GM23338 (cell line): ENCODE results near the gene BTN3A1. TPM values are rescaled to one million over a fixed set of nuclear protein-coding genes. Genes with fewer than 3 reads are reported as not detected.

Experiments used
- ATAC-seq: fragments of 200-7000 bp; cut with Tn5 transposase; 3 replicates; pipeline ENCODE4 v1.9.1; 2020
- DNase-seq: peaks from one replicate; pipeline ENCODE4 v3.0.0-alpha.2; 2015; ENCODE audit warnings: low spot score
- H2AFZ ChIP-seq: fragments of 200-600 bp; sonication (generic); 2 replicates; pipeline ENCODE4 v1.8.0; 2016; ENCODE audit warnings: antibody characterized with exemption, mild to moderate bottlenecking, moderate library complexity
- H3F3A ChIP-seq: fragments of 200-600 bp; sonication (generic); replicated peaks from 2 replicates; pipeline ENCODE4 v1.8.0; 2017; ENCODE audit warnings: antibody characterized with exemption, mixed run types, low read depth
- H3K27ac ChIP-seq: fragments of 200-600 bp; sonication (generic); 2 replicates; pipeline ENCODE4 v1.6.1; 2016; ENCODE audit warnings: low read depth
- H3K27me3 ChIP-seq: fragments of 200-600 bp; sonication (generic); 2 replicates; pipeline ENCODE4 v1.8.0; 2016; ENCODE audit warnings: mild to moderate bottlenecking, mixed run types, moderate library complexity; ENCODE audit not compliant: insufficient read depth
- H3K36me3 ChIP-seq: fragments of 200-600 bp; sonication (generic); 2 replicates; pipeline ENCODE4 v1.8.0; 2016; ENCODE audit warnings: mild to moderate bottlenecking; ENCODE audit not compliant: insufficient read depth
- H3K4me1 ChIP-seq: fragments of 200-600 bp; sonication (generic); 2 replicates; pipeline ENCODE4 v1.8.0; 2016; ENCODE audit warnings: mild to moderate bottlenecking, moderate library complexity; ENCODE audit not compliant: insufficient read depth
- H3K4me2 ChIP-seq: fragments of 200-600 bp; sonication (generic); 2 replicates; pipeline ENCODE4 v1.7.1; 2017; ENCODE audit warnings: mixed run types
- H3K4me3 ChIP-seq: fragments of 200-600 bp; sonication (generic); 2 replicates; pipeline ENCODE4 v1.6.1; 2016; ENCODE audit warnings: mixed run types
- H3K79me2 ChIP-seq: fragments of 200-600 bp; sonication (generic); replicated peaks from 2 replicates; pipeline ENCODE4 v1.8.0; 2017; ENCODE audit warnings: mild to moderate bottlenecking; ENCODE audit not compliant: insufficient read depth
- H3K9me2 ChIP-seq: fragments of 200-600 bp; sonication (generic); 2 replicates; pipeline ENCODE4 v1.8.0; 2017; ENCODE audit not compliant: insufficient read depth
- H4K20me1 ChIP-seq: fragments of 200-600 bp; sonication (generic); replicated peaks from 2 replicates; pipeline ENCODE4 v1.8.0; 2017; ENCODE audit warnings: mild to moderate bottlenecking; ENCODE audit not compliant: insufficient read depth
- H3K27ac Mint-ChIP-seq: 2 replicates; pipeline ENCODE4 v1.8.0; 2020; ENCODE audit warnings: inconsistent platforms, mild to moderate bottlenecking, moderate library complexity, mixed read lengths
- H3K27me3 Mint-ChIP-seq: 3 replicates; pipeline ENCODE4 v1.8.0; 2022; ENCODE audit warnings: low read depth, mild to moderate bottlenecking, moderate library complexity, mixed read lengths, inconsistent platforms; ENCODE audit not compliant: insufficient read depth, poor library complexity
- H3K36me3 Mint-ChIP-seq: 3 replicates; pipeline ENCODE4 v1.8.0; 2021; ENCODE audit warnings: low read depth, mild to moderate bottlenecking, inconsistent platforms, moderate library complexity, mixed read lengths
- H3K4me1 Mint-ChIP-seq: 3 replicates; pipeline ENCODE4 v1.8.0; 2020; ENCODE audit warnings: mild to moderate bottlenecking, inconsistent platforms, mixed read lengths
- H3K4me3 Mint-ChIP-seq: 3 replicates; pipeline ENCODE4 v1.8.0; 2021; ENCODE audit warnings: moderate library complexity, mild to moderate bottlenecking, inconsistent platforms, mixed read lengths
- H3K9me3 Mint-ChIP-seq: 3 replicates; pipeline ENCODE4 v1.8.0; 2020; ENCODE audit warnings: moderate library complexity, mild to moderate bottlenecking, inconsistent platforms, mixed read lengths
- EZH2 ChIP-seq: fragments of 200-600 bp; sonication (generic); IDR thresholded peaks from one replicate; pipeline ENCODE4 v1.8.0; 2017; ENCODE audit warnings: antibody characterized with exemption, mild to moderate bottlenecking, low read depth; ENCODE audit not compliant: unreplicated experiment
- EZH2phosphoT487 ChIP-seq: fragments of 200-600 bp; sonication (generic); IDR thresholded peaks from one replicate; pipeline ENCODE4 v1.8.1; 2018; ENCODE audit warnings: antibody characterized with exemption; ENCODE audit not compliant: unreplicated experiment
- NANOG ChIP-seq: IDR thresholded peaks from 2 replicates; pipeline ENCODE4 v1.6.1; 2016; ENCODE audit warnings: antibody characterized with exemption, borderline replicate concordance
- POLR2AphosphoS5 ChIP-seq: IDR thresholded peaks from 2 replicates; pipeline ENCODE4 v1.6.1; 2016; ENCODE audit warnings: antibody characterized with exemption, low read depth
- ZNF114 ChIP-seq: fragments of 250-450 bp; sonication (Bioruptor Pico); IDR thresholded peaks from 2 replicates; pipeline ENCODE4 v1.5.0; 2020; ENCODE audit warnings: mild to moderate bottlenecking, moderate library complexity
- polyA plus RNA-seq: library from polyadenylated mRNA; unstranded; fragments of >200 nt; fragmentation: Nextera tagmentation; extraction: Ambion mirVana; gene quantifications from 2 replicates; pipeline ENCODE4 v1.2.1, GENCODE V29; 2016
- total RNA-seq: library from RNA; depleted of rRNA; stranded (reverse); fragments of >200 nt; shearing (Covaris generic); gene quantifications from 2 replicates; pipeline ENCODE4 v1.2.3, GENCODE V29; 2014
- TF ChIP-seq, protein P1 (sequence below): fragments of 250-450 bp; sonication (Bioruptor Pico); IDR thresholded peaks from 2 replicates; pipeline ENCODE4 v1.5.0; 2020; ENCODE audit warnings: mild to moderate bottlenecking, moderate library complexity
- TF ChIP-seq, protein P2 (sequence below), 2 experiments: fragments of 200-600 bp in 1 of 2; sonication (generic) in 1 of 2; conservative IDR thresholded peaks; 2 replicates each; pipeline versions ENCODE4 v1.5.1 to v1.6.1; 2016 to 2017; ENCODE audit warnings: antibody characterized with exemption in 2 of 2, low read depth in 2 of 2, mild to moderate bottlenecking in 2 of 2, moderate library complexity in 1 of 2
- TF ChIP-seq, protein P3 (sequence below): IDR thresholded peaks from 2 replicates; pipeline ENCODE4 v1.6.1; 2016; ENCODE audit warnings: antibody characterized with exemption

BTN3A1 gene
- total and polyA plus RNA-seq, 2 experiments from 2014 or later = 2.4 to 4.0 TPM

DNA sequence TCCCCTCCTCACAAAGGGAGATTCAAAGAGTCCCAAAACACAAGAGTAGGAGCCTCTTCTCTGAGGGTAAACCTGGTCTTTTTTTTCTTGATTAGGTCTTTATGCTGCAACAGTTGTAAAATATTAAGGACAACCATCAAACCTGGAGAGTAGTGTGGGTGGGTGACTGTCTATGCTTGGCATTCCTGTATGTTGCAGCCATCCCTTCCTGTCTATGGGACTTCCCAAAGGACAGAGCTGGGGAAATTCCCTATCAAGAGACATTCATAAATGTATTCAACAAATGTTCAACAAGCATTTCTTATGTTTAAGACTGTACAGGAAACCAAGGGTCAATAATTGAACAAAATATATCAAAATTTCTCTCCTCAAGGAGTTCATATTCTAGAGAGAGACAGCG, 13.6 kb upstream of the BTN3A1 start:
- no peak overlapping the region for H2AFZ ChIP-seq
- no peak overlapping the region for H3K4me3 Mint-ChIP-seq
- H3K36me3 ChIP-seq = no peaks in the 10 kb centered on the region
- H3K27me3 ChIP-seq = no peaks in the 10 kb centered on the region
- H3K9me3 Mint-ChIP-seq = no peaks in the 10 kb centered on the region; the same call in 2 of the 3 replicates
- ATAC-seq = no peak
- H3K4me3 ChIP-seq = no peak overlapping the region
- no peak overlapping the region for H3K27ac Mint-ChIP-seq
- H3K9me2 ChIP-seq = no peaks in the 10 kb centered on the region
- DNase-seq = no peak
- H3K4me1 Mint-ChIP-seq = peaks cover 20% of the 10 kb centered on the region
- H3K4me1 ChIP-seq = peaks cover 18% of the 10 kb centered on the region
- H3K79me2 ChIP-seq = no peaks in the 10 kb centered on the region
- no peak overlapping the region for H3K27ac ChIP-seq
- H3F3A ChIP-seq = no peaks in the 10 kb centered on the region
- H4K20me1 ChIP-seq = no peaks in the 10 kb centered on the region; the same call in 1 of the 2 replicates
- no peak overlapping the region for H3K4me2 ChIP-seq
- H3K27me3 Mint-ChIP-seq = peaks cover 3% of the 10 kb centered on the region
- H3K36me3 Mint-ChIP-seq = peaks cover 30% of the 10 kb centered on the region
- TF ChIP-seq, protein P1, sequence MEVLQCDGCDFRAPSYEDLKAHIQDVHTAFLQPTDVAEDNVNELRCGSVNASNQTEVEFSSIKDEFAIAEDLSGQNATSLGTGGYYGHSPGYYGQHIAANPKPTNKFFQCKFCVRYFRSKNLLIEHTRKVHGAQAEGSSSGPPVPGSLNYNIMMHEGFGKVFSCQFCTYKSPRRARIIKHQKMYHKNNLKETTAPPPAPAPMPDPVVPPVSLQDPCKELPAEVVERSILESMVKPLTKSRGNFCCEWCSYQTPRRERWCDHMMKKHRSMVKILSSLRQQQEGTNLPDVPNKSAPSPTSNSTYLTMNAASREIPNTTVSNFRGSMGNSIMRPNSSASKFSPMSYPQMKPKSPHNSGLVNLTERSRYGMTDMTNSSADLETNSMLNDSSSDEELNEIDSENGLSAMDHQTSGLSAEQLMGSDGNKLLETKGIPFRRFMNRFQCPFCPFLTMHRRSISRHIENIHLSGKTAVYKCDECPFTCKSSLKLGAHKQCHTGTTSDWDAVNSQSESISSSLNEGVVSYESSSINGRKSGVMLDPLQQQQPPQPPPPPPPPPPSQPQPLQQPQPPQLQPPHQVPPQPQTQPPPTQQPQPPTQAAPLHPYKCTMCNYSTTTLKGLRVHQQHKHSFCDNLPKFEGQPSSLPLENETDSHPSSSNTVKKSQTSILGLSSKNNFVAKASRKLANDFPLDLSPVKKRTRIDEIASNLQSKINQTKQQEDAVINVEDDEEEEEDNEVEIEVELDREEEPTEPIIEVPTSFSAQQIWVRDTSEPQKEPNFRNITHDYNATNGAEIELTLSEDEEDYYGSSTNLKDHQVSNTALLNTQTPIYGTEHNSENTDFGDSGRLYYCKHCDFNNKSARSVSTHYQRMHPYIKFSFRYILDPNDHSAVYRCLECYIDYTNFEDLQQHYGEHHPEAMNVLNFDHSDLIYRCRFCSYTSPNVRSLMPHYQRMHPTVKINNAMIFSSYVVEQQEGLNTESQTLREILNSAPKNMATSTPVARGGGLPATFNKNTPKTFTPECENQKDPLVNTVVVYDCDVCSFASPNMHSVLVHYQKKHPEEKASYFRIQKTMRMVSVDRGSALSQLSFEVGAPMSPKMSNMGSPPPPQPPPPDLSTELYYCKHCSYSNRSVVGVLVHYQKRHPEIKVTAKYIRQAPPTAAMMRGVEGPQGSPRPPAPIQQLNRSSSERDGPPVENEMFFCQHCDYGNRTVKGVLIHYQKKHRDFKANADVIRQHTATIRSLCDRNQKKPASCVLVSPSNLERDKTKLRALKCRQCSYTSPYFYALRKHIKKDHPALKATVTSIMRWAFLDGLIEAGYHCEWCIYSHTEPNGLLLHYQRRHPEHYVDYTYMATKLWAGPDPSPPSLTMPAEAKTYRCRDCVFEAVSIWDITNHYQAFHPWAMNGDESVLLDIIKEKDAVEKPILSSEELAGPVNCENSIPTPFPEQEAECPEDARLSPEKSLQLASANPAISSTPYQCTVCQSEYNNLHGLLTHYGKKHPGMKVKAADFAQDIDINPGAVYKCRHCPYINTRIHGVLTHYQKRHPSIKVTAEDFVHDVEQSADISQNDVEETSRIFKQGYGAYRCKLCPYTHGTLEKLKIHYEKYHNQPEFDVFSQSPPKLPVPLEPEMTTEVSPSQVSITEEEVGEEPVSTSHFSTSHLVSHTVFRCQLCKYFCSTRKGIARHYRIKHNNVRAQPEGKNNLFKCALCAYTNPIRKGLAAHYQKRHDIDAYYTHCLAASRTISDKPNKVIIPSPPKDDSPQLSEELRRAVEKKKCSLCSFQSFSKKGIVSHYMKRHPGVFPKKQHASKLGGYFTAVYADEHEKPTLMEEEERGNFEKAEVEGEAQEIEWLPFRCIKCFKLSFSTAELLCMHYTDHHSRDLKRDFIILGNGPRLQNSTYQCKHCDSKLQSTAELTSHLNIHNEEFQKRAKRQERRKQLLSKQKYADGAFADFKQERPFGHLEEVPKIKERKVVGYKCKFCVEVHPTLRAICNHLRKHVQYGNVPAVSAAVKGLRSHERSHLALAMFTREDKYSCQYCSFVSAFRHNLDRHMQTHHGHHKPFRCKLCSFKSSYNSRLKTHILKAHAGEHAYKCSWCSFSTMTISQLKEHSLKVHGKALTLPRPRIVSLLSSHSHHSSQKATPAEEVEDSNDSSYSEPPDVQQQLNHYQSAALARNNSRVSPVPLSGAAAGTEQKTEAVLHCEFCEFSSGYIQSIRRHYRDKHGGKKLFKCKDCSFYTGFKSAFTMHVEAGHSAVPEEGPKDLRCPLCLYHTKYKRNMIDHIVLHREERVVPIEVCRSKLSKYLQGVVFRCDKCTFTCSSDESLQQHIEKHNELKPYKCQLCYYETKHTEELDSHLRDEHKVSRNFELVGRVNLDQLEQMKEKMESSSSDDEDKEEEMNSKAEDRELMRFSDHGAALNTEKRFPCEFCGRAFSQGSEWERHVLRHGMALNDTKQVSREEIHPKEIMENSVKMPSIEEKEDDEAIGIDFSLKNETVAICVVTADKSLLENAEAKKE = no peak
- TF ChIP-seq EZH2 (no peak), NANOG (no peak), POLR2AphosphoS5 (no peak), ZNF114 (CRISPR knock-in tag) (no peak), EZH2phosphoT487 (no peak)
- TF ChIP-seq, protein P2, sequence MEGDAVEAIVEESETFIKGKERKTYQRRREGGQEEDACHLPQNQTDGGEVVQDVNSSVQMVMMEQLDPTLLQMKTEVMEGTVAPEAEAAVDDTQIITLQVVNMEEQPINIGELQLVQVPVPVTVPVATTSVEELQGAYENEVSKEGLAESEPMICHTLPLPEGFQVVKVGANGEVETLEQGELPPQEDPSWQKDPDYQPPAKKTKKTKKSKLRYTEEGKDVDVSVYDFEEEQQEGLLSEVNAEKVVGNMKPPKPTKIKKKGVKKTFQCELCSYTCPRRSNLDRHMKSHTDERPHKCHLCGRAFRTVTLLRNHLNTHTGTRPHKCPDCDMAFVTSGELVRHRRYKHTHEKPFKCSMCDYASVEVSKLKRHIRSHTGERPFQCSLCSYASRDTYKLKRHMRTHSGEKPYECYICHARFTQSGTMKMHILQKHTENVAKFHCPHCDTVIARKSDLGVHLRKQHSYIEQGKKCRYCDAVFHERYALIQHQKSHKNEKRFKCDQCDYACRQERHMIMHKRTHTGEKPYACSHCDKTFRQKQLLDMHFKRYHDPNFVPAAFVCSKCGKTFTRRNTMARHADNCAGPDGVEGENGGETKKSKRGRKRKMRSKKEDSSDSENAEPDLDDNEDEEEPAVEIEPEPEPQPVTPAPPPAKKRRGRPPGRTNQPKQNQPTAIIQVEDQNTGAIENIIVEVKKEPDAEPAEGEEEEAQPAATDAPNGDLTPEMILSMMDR (conservative IDR thresholded peaks at IDR 0.05; ENCODE audit: low read depth in 2 of 2) = no peak
- TF ChIP-seq, protein P3, sequence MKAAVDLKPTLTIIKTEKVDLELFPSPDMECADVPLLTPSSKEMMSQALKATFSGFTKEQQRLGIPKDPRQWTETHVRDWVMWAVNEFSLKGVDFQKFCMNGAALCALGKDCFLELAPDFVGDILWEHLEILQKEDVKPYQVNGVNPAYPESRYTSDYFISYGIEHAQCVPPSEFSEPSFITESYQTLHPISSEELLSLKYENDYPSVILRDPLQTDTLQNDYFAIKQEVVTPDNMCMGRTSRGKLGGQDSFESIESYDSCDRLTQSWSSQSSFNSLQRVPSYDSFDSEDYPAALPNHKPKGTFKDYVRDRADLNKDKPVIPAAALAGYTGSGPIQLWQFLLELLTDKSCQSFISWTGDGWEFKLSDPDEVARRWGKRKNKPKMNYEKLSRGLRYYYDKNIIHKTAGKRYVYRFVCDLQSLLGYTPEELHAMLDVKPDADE = no peak
